Transverse colon (tissue), 3 donors: Measurements from ENCODE around the gene DGUOK.

Source experiments
- CTCF ChIP-seq, 5 experiments: fragments of 200-600 bp in 3 of 5; fragments of 450-650 bp in 2 of 5; sonication (generic) in 3 of 5; IDR thresholded peaks; 1 replicate in 2 of 5; 2 replicates in 3 of 5; pipeline ENCODE4 v1.5.1; 2016 to 2017; ENCODE audit warnings: antibody characterized with exemption in 5 of 5, inconsistent platforms in 3 of 5, mild to moderate bottlenecking in 2 of 5, moderate library complexity in 1 of 5
- EP300 ChIP-seq: sonication (generic); formaldehyde crosslinking; IDR thresholded peaks from one replicate; pipeline ENCODE4 v1.6.1; 2017; ENCODE audit warnings: antibody characterized with exemption, low read depth
- POLR2A ChIP-seq: fragments of 450-650 bp; IDR thresholded peaks from one replicate; pipeline ENCODE4 v1.6.1; 2016; ENCODE audit warnings: antibody characterized with exemption, mild to moderate bottlenecking, moderate library complexity

- TF ChIP-seq POLR2A: no peak
- TF ChIP-seq CTCF (IDR thresholded peaks at IDR 0.05): no peak
- TF ChIP-seq EP300: no peak
These were observed 13.1 kb upstream of the DGUOK start for GRCh38 chr2:73913414-73914054.
